Measurements from ENCODE around the gene HEG1. TPM values are rescaled to one million over a fixed set of nuclear protein-coding genes. Genes with fewer than 3 reads are reported as not detected.

Gene HEG1
- total RNA-seq, 6 experiments from 2014 or later, result 3.5 to 14.9 (median 10.8) TPM

DNA sequence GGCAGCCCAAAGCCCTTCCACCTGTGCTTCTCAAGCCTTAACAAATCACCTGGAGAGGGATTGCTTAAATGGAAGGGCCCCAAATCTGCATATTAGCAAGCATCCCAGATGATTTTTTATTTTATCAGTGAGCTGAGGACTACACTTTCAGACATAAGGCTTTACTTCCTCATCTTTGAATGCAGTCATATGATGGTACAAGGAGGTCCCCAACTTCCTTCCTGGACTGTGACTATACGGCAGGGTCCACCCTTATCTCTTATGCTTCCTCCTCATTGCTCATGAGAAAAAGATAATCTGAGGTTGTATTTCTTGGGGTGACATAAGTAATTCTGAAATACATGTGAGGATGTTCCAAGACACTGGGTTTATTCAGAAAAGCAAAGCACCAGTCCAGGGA is 13.7 kb upstream of the HEG1 start:
- 50% methylated on average over 1 of the region's 1 CpG for WGBS (ENCODE audit: insufficient coverage, low coverage, low lambda C conversion rate, missing lambda C conversion rate)
- H3K27me3 ChIP-seq, result no peaks in the 10 kb centered on the region
- no peaks in the 10 kb centered on the region for H3K9me3 ChIP-seq
- DNase-seq (no peak), ATAC-seq (peak; percentile 45 to 78 (median 72))
- H3K4me1 ChIP-seq, result no peaks in the 10 kb centered on the region
- TF ChIP-seq CTCF (IDR thresholded peaks at IDR 0.05) (no peak), POLR2A (IDR thresholded peaks at IDR 0.05) (no peak)
- H3K4me3 ChIP-seq, result no peak overlapping the region
- H3K36me3 ChIP-seq, result no peaks in the 10 kb centered on the region
- intact Hi-C loops (cut with DNase I), result no loop called here
- no peak overlapping the region for H3K27ac ChIP-seq

GRCh38 chr3:125068265-125068664 is 12.5 kb upstream of the HEG1 start:
- no peaks in the 10 kb centered on the region for H3K36me3 ChIP-seq
- H3K9me3 ChIP-seq, result no peaks in the 10 kb centered on the region
- intact Hi-C loops (cut with DNase I), result no loop called here
- WGBS (ENCODE audit: insufficient coverage, low coverage, low lambda C conversion rate, missing lambda C conversion rate), result 91% methylated on average over 4 of the region's 4 CpGs
- H3K27me3 ChIP-seq, result no peaks in the 10 kb centered on the region
- H3K4me3 ChIP-seq, result no peak overlapping the region
- DNase-seq (no peak), ATAC-seq (no peak)
- TF ChIP-seq CTCF (IDR thresholded peaks at IDR 0.05) (no peak), POLR2A (IDR thresholded peaks at IDR 0.05) (no peak)
- H3K4me1 ChIP-seq, result no peaks in the 10 kb centered on the region
- no peak overlapping the region for H3K27ac ChIP-seq

GRCh38 chr3:125067225-125067624 is 11.4 kb upstream of the HEG1 start:
- 42% methylated on average over 3 of the region's 3 CpGs for WGBS (ENCODE audit: insufficient coverage, low coverage, low lambda C conversion rate, missing lambda C conversion rate)
- no peaks in the 10 kb centered on the region for H3K36me3 ChIP-seq
- intact Hi-C loops (cut with DNase I), result no loop called here
- no peak for TF ChIP-seq CTCF (IDR thresholded peaks at IDR 0.05)
- TF ChIP-seq POLR2A (IDR thresholded peaks at IDR 0.05), result no peak
- peaks cover 0 to 8% (median 0%) of the 10 kb centered on the region in 4 donors for H3K4me1 ChIP-seq
- no peak overlapping the region for H3K4me3 ChIP-seq
- DNase-seq, result no peak
- no peak overlapping the region for H3K27ac ChIP-seq
- H3K27me3 ChIP-seq, result no peaks in the 10 kb centered on the region
- ATAC-seq, result no peak
- no peaks in the 10 kb centered on the region for H3K9me3 ChIP-seq

DNA sequence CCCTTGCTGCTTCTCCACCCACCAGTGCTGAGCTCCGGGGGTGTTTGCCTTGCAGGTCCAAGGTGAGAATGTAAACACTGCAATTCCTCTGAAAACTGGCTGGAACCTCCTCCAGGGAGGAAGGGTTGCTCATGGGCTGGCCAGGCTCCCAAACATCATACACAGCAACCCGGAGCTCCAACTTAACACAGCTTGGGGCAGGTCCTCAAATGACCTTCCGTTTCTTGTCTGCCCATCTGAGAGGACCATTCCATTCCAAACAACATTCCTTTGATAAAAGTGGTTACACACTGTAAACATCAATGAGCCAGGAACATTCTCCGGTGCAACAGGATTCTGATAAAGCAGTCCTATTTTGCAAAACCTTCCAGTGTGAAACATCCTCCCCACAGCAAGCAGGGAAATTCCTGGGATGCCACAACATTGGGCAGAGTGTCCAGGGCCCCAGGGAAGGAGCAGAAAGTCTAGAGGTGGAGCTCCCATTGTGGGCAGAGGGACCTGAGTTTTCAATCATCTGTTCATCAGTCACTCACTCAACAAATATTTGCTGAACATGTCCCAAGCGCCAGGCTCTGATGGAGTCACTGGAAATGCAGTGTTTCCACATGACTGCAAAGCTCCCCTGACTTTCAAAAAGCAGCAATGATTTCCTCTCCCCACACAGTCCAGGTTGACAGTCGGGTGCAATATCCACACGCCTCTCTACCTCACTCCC is 7.3 kb upstream of the HEG1 start:
- DNase-seq (peak in 1 of 3 donors; percentile 42), ATAC-seq (peak; percentile 66 to 82 (median 76))
- H3K9me3 ChIP-seq, result no peaks in the 10 kb centered on the region
- H3K4me1 ChIP-seq, result peaks cover 0 to 8% (median 0%) of the 10 kb centered on the region in 4 donors
- no peak overlapping the region for H3K4me3 ChIP-seq
- H3K27ac ChIP-seq, result no peak overlapping the region
- H3K36me3 ChIP-seq, result no peaks in the 10 kb centered on the region
- intact Hi-C loops (cut with DNase I), result no loop called here
- no peak for TF ChIP-seq POLR2A (IDR thresholded peaks at IDR 0.05)
- no peaks in the 10 kb centered on the region for H3K27me3 ChIP-seq
- WGBS (ENCODE audit: insufficient coverage, low coverage, low lambda C conversion rate, missing lambda C conversion rate), result 19% methylated on average over 5 of the region's 7 CpGs

GRCh38 chr3:125061646-125062045 is 5.8 kb upstream of the HEG1 start:
- Histone ChIP-seq H3K36me3 (no peaks in the 10 kb centered on the region), H3K27ac (no peak overlapping the region), H3K4me1 (peaks cover 0 to 8% (median 0%) of the 10 kb centered on the region in 4 donors), H3K27me3 (no peaks in the 10 kb centered on the region), H3K9me3 (no peaks in the 10 kb centered on the region), H3K4me3 (no peak overlapping the region)
- DNase-seq (no peak), ATAC-seq (no peak)
- TF ChIP-seq CTCF (IDR thresholded peaks at IDR 0.05), result no peak
- TF ChIP-seq POLR2A (IDR thresholded peaks at IDR 0.05), result no peak
- WGBS (ENCODE audit: insufficient coverage, low coverage, low lambda C conversion rate, missing lambda C conversion rate), result 94% methylated on average over 5 of the region's 5 CpGs
- intact Hi-C loops (cut with DNase I), result no loop called here
